GM19099 (cell line): ENCODE data around the gene S100A5.

Experiments used
- POLR2A ChIP-seq: IDR thresholded peaks from 3 replicates; pipeline ENCODE4 v1.6.1; 2011; ENCODE audit warnings: low read depth; ENCODE audit not compliant: insufficient read length; ENCODE audit errors: extremely low read depth

S100A5 gene

DNA sequence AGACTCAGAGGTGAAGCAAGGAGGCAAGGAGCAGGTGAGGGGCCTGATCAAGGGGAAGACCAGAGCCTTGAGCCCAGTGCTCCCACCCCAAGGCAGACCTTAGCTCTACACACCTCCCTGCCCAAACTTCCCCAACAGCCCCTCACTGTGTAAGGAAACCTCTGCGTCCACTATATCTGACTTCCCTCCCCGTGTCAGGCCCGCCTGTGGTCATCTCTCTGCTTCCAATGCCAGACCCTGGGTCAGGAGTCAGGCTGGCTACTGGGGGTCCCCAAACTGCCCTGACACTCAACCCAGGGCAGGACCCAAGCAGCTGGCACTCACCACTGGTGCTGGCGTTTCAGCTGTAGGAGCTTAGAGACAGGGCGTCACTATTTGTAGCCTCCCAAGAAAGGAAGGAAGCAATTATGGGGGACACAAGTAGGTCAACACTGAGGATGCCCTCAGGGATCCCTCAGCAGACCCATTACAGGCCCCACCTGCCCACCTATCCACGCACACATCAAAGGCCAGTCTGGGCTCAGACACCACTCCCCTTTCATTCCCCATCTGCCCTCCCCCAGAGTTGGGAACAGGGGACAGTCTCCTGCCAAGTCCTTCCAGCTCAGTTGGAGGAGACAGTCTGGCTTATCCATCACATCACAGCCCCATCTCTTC is 9.1 kb upstream of the S100A5 start:
- TF ChIP-seq POLR2A = no peak

DNA sequence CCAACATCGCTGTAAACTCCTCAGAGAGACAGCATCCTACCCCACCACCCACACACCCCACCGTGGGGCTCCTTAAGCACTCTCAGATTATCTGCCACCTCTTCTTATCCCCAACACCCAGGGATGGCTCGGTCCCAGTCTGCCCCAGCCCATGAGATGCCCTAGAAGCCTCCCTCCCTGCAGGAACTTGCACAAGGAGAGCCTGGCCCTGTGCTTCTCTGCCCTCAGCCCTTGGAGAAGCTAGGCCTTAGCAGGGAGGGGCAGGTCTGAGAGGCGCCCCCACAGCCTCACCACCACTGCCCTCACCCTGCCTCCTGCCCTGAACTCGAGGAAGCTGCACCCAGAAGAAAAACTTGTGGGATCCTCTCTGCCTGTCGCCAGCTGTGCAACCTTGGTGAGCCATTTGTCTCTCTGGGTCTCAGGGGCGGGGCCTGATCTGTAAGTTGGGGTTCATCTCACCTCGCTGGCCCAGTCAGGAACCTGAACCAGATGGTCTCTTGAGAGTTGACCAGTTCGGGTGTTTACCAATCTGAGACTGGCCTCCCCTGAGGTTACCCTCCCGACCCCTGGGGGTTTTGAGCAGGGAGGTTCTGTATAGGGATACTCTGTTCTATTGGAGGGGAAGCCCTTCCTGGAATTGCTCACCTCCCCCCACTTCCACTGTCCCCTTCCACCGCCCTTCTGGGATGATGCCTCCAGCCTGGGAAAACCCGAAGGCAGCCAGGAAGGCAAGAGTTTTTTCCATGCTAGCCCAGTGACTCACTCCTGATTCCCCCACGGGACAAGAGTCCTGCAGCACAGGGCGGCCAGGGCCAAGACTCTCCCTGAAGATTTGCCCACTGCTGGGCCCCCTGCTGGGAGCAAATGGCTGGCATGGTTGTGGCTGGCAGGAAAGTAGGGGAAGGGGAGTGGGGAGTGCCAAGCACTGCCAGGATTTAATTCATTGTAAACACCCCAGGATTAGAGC is 8.3 kb upstream of the S100A5 start, which contains the start of gene S100A3:
S100A3 (minus strand) TSS at position 537 of the 967 bp plus-strand sequence. CDS start 773 bp downstream, outside the sequence.
- TF ChIP-seq POLR2A = no peak

DNA sequence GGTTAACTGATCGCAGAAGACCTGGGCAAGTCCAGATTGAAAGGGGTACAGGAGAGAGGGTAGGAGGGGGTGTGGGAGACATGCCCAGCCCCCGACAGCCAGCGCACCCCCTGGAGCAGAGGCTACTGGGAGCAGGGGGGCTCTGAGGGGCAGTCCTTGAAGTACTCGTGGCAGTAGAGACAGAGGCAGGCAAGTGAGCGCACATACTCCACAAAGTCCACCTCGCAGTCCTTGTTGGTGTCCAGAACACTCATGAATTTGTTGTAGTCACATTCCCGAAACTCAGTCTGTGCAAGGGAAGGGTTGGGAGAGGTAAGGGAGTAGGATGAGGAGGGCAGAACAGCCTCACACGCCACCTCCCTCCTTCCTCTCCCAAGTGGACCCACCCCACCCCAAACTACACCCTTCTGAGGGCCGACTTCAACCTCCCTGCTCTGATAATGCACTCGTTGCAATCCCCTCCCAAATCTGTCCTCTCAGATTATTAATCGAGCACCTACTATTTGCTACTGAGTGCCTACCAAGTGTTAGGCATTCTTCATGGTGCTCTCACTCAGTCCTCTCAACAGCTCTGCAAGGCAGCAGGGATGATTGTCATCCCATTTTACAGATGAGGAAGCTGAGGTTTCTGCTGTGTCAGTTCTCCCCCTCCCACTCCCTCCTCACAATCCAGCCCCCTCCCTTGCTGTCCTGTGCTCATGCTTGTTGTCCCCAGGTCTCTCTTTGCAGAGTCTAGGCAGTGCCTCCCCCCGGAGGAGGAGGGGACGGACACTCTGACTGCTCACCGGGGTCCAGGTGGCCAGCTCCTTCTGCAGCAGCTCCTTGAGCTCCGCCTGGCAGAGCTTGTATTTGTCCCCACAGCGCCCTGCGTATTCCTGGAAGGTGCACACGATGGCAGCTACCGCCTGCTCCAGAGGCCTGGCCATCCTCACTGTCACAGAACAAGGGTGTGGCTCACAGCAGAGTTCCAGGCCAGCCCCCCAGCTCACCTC is 7.1 kb upstream of the S100A5 start:
- no peak for TF ChIP-seq POLR2A

- no peak for TF ChIP-seq POLR2A
Observed at GRCh38 chr1:153546796-153547559, 6.2 kb upstream of the S100A5 start.

DNA sequence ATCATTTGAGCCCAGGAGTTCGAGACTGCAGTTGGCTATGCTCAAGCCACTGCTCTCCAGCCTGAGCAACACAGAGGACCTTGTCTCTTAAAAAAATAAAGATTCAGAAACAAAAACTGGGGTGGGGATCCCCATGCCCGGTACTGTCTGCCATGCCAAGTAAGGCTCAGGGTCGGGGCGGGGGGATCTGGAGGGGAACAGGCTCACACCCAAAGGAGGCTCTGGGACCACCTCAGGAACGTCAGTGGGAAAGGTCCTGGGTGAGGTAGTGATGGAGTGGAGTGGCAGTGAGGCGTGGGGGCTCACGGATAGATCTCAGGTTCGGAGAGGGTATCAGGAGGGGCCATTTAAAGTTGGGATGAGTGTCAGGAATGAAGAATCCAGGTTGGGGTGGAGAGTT is 5.6 kb upstream of the S100A5 start:
- no peak for TF ChIP-seq POLR2A

- TF ChIP-seq POLR2A = no peak
Observed at GRCh38 chr1:153545067-153546055, 4.6 kb upstream of the S100A5 start, which contains the start of gene S100A4. Gene S100A4 (minus strand): TSS chr1:153545806. CDS start chr1:153544794, 1,012 bp downstream.

DNA sequence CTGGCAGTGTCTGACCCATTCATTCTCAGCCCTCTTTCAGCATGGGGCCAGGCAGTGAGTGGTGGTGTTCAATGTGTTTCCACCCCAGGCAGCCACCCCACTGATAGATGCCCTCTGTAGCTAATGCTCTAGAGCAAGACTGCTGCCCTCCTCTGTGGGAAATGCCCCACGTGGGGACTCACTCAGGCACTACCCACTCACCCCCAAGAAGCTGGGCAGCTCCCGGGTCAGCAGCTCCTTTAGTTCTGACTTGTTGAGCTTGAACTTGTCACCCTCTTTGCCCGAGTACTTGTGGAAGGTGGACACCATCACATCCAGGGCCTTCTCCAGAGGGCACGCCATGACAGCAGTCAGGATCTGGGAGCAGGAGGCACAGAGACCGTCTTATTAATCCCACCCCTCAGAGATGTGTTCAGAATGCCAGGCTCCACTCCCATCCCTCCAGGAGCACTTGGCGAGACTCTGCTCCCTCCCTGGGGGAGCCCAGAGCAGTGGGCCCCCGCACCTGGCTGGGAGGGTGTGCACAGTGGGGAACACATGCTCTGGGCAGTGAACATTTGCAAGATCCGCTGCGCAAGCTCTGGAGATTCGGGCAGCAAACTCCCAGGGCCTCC is 3.8 kb upstream of the S100A5 start:
- TF ChIP-seq POLR2A = no peak

- TF ChIP-seq POLR2A = no peak
Observed at GRCh38 chr1:153543736-153544135, 3.0 kb upstream of the S100A5 start.

DNA sequence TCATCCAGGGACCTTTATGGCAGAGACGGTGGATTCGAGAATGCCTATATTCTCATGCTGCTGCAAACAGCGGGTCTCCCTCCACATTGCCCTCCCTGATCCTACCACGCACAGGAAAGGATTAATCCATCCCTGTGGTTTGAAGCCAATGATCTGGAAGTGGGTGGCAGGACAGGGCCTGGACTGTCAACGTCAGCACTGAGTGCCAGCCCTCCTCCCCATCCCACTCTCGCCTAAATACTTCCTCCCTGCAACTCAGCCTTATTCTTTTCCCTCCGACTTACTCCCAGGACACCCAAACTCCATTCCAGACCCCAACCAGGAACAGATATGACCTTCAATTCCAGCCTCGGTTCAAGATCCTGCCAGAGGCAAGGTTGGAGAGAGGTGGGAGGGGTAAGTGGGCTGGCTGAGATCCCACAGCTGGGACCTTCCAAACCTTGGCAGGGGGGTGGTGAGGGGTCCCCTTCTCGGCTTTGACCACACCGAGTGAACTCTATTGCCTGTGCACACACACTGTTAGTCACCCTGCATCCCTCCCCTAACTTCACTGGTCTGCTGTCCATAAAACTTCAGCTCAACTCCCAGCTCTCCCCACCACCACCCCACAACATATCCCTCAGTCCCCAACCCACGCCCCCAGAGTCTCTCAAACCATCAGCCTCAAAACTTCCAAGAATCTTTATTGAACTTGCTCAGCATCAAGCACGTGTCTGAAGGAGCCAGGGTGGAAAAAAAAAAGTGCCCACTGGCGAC is 2.4 kb upstream of the S100A5 start:
- no peak for TF ChIP-seq POLR2A

DNA sequence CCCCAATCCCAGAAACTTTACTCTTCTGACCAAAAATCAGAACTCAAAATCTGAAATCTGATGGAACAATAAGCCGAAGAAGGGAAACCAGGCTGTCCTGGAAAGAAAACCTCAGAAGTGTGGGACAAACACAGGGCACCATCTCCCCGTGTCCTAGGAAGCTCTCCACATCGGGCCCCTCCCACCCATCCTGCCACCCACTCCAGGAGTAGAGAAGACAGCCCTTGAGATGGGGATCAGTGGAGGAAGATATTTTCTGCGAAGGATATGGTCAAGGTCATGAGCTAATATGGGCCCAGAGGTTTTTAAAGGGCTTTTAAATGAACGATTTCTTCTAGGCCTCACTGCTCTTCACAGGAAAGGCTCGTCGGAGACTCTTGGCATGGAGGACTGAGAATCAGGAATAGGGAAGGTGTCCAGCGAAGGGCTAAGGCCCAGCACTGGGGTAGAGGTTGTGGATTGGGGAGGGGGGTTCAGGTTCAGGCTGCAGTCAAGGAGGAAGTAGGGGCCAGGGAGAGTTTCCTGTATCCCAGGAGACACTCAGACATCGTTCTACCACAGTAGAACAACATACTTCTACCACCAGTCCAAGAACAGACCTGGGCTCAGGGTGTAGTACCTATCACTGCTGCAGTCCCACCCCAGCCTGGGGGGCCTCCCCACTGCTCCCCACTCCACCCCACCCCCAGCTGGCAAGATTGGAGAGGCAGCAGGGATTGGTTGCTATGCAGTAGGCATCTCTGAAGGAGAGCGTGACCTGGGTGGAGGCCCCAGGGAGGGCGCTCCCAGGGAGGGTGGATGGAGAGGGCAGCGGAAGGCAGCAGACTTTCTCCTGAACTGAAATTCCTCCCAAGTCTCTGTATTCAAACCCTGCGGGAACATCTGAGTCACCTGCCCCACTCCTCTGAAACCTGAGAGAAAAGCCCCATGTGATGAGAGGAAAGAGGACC is 1.2 kb upstream of the S100A5 start:
- no peak for TF ChIP-seq POLR2A
